GM12874 (cell line): ENCODE data around the gene MPG.

Experiments used
- TF ChIP-seq, protein P1 (sequence below): IDR thresholded peaks from 2 replicates; pipeline ENCODE4 v1.5.1; 2011; ENCODE audit warnings: low read depth, mild to moderate bottlenecking, control low read depth, low read length, moderate library complexity; ENCODE audit not compliant: insufficient read depth

Gene MPG

DNA sequence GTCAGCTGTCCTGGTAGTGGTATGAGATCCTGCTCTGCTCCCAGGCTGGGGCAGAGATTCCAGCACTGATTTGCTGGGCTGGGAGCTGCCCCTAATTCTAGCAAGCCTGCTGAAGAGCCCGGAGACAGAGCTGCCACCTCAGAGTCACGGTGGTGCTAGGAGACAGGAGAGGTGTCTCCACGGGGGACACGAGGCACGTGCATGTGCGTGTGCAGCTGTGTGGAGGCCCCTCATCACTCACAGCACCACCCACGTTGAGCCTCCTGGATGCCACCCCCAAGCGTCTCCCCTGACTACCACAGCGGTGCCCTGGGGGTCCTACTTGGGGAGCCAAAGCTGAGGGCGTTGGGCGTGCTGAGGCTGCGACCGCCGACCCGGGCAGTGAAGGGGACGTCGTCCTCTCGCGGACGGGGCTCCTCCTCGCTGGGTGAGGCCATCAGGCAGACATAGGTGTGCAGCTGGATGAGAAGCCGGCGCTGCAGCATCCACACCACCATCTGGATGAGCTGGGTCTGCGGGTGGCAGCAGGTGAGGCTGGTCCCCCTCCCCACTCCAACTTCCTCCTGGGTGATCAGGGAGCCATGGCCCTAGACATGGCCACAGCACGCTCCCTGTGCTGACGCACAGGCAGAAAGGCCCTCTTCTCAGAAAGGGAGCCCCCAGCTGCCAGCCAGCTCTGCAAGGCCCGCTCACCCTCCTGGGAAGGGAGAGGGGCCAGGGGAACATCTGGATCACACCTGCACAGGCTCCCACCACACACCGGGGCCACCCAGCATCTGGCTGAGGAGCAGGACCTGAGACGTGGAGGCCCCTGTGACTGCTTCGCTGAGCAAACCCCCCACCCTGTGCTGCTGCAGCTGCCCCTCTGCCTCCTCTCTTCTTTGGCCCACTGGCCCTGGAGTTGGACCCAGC lies 11.6 kb downstream of the MPG start:
- TF ChIP-seq, protein P1, sequence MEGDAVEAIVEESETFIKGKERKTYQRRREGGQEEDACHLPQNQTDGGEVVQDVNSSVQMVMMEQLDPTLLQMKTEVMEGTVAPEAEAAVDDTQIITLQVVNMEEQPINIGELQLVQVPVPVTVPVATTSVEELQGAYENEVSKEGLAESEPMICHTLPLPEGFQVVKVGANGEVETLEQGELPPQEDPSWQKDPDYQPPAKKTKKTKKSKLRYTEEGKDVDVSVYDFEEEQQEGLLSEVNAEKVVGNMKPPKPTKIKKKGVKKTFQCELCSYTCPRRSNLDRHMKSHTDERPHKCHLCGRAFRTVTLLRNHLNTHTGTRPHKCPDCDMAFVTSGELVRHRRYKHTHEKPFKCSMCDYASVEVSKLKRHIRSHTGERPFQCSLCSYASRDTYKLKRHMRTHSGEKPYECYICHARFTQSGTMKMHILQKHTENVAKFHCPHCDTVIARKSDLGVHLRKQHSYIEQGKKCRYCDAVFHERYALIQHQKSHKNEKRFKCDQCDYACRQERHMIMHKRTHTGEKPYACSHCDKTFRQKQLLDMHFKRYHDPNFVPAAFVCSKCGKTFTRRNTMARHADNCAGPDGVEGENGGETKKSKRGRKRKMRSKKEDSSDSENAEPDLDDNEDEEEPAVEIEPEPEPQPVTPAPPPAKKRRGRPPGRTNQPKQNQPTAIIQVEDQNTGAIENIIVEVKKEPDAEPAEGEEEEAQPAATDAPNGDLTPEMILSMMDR = no peak

DNA sequence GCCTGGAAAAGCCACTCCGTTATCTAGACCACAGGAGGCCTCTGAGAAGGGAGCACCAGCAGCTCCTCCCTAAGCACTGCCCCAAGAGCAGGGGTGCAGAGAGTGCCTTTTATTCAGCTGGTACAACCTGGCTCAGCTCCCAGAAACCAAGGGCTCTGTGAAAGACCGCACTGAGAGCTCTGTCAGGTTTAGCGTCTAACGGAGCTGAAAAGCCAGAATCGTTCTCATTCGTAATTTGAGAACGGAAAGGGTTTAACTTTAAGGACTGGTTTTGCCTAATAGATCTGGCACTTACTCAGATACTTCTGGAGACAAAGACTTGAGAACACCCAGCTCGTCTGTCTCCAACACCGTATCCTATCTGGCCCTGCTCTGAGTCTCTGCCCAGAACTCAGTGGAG lies 13.5 kb downstream of the MPG start:
- TF ChIP-seq, protein P1 = no peak

DNA sequence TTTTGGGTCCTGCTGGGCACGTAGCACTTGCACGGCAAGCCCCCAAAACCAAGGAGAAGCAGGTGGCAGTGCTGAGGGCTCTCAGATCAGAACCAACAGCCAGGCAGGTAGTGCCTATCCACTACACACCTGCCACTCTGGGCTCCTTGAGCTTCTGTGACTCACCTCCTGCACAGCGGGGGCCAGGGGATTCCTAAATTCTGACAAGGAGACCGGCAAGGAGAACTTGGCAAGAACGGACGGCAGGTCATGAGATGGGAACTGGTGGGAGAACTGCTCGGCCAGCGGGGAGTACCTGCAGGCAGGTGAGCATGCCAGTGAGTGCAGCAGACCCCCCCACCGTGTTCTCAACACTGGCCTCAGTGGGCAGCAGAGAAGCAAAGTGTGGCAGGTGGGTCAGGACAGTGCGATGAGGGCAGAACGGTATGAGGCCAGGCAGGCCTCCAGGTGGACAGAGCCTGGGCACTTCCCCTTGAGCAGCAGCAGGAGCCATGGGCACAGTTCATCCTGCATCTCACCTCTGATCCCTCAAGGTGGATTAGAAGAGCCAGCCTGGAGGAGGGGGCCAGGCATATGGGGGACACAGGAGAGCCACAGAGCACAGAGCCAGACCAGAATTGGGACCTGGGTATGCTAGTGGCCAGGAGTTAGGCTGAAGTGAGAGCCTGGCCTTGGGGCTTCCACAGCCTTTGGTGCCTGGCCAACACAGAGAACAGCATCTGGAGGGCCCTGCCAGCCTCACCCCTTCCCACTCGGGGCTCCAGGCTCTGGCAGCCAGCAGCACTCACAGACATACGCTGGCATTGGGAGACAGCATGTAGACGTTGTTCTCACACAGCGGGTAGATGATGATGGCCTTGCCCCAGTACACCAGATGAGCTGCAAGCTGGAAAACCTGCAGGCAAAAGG lies 14.7 kb downstream of the MPG start:
- TF ChIP-seq, protein P1 = no peak

DNA sequence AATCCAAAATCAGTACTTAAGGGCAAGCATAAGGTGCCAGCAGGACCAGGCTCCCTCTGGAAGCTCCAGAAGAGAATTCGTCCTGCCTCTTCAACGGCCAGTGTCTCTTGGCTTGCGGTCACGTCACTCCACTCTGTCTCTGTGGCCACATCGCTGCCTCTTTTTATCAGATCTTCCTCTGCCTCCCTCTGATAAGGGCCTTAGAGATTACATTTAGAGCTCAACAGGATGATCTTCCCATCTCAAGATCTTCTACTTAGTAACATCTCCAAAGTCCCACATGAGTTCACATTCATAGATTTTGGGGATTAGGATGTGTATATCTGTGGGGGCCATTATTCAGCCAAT lies 16.9 kb downstream of the MPG start:
- TF ChIP-seq, protein P1 = no peak

DNA sequence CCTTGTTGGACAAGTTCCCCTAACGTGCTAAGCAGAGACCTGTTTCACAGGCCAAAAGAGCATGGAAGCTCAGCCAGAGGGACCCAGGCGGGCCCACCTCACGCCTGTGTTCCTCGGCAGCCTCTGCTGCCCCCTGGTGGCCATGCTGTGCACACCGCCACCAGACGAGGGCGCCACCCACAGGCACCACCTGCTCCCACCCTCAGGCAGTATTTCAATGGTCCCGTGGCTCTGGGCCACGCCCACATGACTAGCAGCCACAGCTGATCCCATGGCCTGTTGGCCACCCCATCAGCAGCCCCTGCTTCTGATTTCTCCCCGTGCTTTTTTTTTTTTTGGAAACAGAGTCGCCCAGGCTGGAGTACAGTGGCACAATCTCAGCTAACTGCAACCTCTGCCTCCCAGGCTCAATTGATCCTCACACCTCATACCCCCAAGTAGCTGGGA lies 18.9 kb downstream of the MPG start:
- TF ChIP-seq, protein P1 = peak; percentile 100

DNA sequence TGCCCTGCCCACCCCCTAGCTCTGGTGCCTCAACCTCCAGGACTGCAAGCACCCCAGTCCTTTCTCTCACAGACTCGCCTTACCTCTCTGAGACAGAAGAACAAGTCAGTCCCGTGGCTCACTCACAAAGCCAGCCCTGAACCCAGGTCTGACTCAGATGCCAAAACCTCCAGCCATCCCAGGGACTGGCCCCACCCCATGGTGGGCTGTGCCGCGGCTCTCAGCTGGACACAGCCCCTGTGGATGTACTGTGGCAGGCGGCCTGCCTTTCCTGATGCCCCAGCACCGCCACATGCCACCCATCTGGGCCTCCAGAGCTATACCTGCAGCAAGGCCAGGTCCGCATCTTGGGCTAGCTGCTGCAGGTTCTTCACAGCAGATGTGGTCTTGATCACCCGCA lies 19.8 kb downstream of the MPG start:
- TF ChIP-seq, protein P1 = no peak

DNA sequence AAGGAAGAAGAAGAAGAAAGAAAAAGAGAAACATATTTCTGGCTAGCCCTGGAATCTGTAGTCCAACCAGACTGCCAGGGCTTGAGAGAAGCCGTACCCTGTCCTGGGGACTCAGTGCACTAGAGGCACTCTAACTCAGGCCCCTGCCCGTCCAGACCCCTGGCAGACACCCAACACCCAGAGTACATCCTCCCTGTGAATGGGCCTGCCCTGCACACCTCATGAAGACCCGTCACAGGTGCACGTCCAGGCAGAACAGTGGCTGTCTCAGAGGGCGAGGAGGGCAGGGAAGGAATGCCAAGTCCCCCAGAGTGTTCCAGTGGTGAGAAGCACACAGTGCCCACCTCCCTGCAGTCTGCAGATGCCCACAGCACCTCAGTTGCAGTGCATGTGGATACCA lies 23.0 kb downstream of the MPG start:
- TF ChIP-seq, protein P1 = no peak
